ENCODE results near the gene MUC16. TPM values are rescaled to one million over a fixed set of nuclear protein-coding genes. Genes with fewer than 3 reads are reported as not detected.

Gene MUC16
- total RNA-seq, 2 experiments from 2014 or later = under 0.01 TPM; not detected in 1

GRCh38 chr19:9000933-9001332 is 9.3 kb downstream of the MUC16 start:
- POLR2A ChIA-PET = no interaction called here

GRCh38 chr19:8988204-8988603 is 22.0 kb downstream of the MUC16 start:
- no peak overlapping the region for H3K4me3 Mint-ChIP-seq
- H3K4me3 ChIP-seq (ENCODE audit: low read length) = no peak overlapping the region
- no peak for TF ChIP-seq CTCF (IDR thresholded peaks at IDR 0.05)
- H3K9me3 Mint-ChIP-seq = no peaks in the 10 kb centered on the region
- H3K27ac Mint-ChIP-seq = no peak overlapping the region
- no peaks in the 10 kb centered on the region for H3K9me3 ChIP-seq (ENCODE audit: control insufficient read depth in 1 of 2, insufficient read depth in 1 of 2, low read length in 2 of 2)
- intact Hi-C loops (cut with DNase I, micrococcal nuclease) = loop anchor here in 1 of 2 experiments (10.0 kb wide), 1 partner anchor 333 kb away; no protein-coding TSS in a partner anchor
- no peaks in the 10 kb centered on the region for H3K27me3 Mint-ChIP-seq
- CTCF ChIA-PET = no interaction called here
- H3K27me3 ChIP-seq (ENCODE audit: control insufficient read depth in 1 of 2, insufficient read depth in 2 of 2, low read length in 2 of 2) = no peaks in the 10 kb centered on the region
- no peaks in the 10 kb centered on the region for H3K4me1 Mint-ChIP-seq (ENCODE audit: low read depth)
- H3K36me3 Mint-ChIP-seq (ENCODE audit: low read depth) = no peaks in the 10 kb centered on the region
- no peak overlapping the region for H3K27ac ChIP-seq (ENCODE audit: low read depth in 1 of 2, low read length in 2 of 2)
- DNase-seq = peak in 5 of 14 experiments; percentile 6 to 45 (median 30)
- no peak for ATAC-seq (ENCODE audit: poor library complexity)
- POLR2A ChIA-PET = no interaction called here
- H3K36me3 ChIP-seq (ENCODE audit: insufficient read depth, low read length) = no peaks in the 10 kb centered on the region
- H3K4me1 ChIP-seq (ENCODE audit: insufficient read depth, low read length) = no peaks in the 10 kb centered on the region

More at GRCh38 chr19:9000933-9001332, 9.3 kb downstream of the MUC16 start:
- H3K27ac Mint-ChIP-seq = no peak overlapping the region
- Histone ChIP-seq H3K27ac (ENCODE audit: low read depth in 1 of 2, low read length in 2 of 2) (no peak overlapping the region), H3K27me3 (ENCODE audit: control insufficient read depth in 1 of 2, insufficient read depth in 2 of 2, low read length in 2 of 2) (peaks cover 5 to 9% of the 10 kb centered on the region in 2 experiments), H3K4me3 (ENCODE audit: low read length) (no peak overlapping the region), H3K9me3 (ENCODE audit: control insufficient read depth in 1 of 2, insufficient read depth in 1 of 2, low read length in 2 of 2) (peaks cover 0 to 6% of the 10 kb centered on the region in 2 experiments), H3K36me3 (ENCODE audit: insufficient read depth, low read length) (no peaks in the 10 kb centered on the region), H3K4me1 (ENCODE audit: insufficient read depth, low read length) (no peaks in the 10 kb centered on the region)
- H3K9me3 Mint-ChIP-seq = no peaks in the 10 kb centered on the region
- no peak for TF ChIP-seq CTCF (IDR thresholded peaks at IDR 0.05)
- ATAC-seq (ENCODE audit: poor library complexity) = no peak
- intact Hi-C loops (cut with DNase I, micrococcal nuclease) = no loop called here
- DNase-seq = no peak
- CTCF ChIA-PET = no interaction called here
- H3K27me3 Mint-ChIP-seq = peaks cover 40% of the 10 kb centered on the region
- no peaks in the 10 kb centered on the region for H3K4me1 Mint-ChIP-seq (ENCODE audit: low read depth)
- no peak overlapping the region for H3K4me3 Mint-ChIP-seq
- H3K36me3 Mint-ChIP-seq (ENCODE audit: low read depth) = no peaks in the 10 kb centered on the region

- H3K27ac ChIP-seq (ENCODE audit: low read depth in 1 of 2, low read length in 2 of 2) = no peak overlapping the region
- no peaks in the 10 kb centered on the region for H3K4me1 ChIP-seq (ENCODE audit: insufficient read depth, low read length)
- ATAC-seq (ENCODE audit: poor library complexity) = no peak
- no peak for TF ChIP-seq CTCF (IDR thresholded peaks at IDR 0.05)
- H3K27me3 ChIP-seq (ENCODE audit: control insufficient read depth in 1 of 2, insufficient read depth in 2 of 2, low read length in 2 of 2) = no peaks in the 10 kb centered on the region
- no peak overlapping the region for H3K27ac Mint-ChIP-seq
- no peaks in the 10 kb centered on the region for H3K36me3 Mint-ChIP-seq (ENCODE audit: low read depth)
- H3K4me3 ChIP-seq (ENCODE audit: low read length) = no peak overlapping the region
- DNase-seq = no peak
- ChIA-PET POLR2A (no interaction called here), CTCF (no interaction called here)
- H3K4me1 Mint-ChIP-seq (ENCODE audit: low read depth) = no peaks in the 10 kb centered on the region
- H3K4me3 Mint-ChIP-seq = no peak overlapping the region
- H3K9me3 Mint-ChIP-seq = no peaks in the 10 kb centered on the region
- H3K27me3 Mint-ChIP-seq = no peaks in the 10 kb centered on the region
- no peaks in the 10 kb centered on the region for H3K9me3 ChIP-seq (ENCODE audit: control insufficient read depth in 1 of 2, insufficient read depth in 1 of 2, low read length in 2 of 2)
- intact Hi-C loops (cut with DNase I, micrococcal nuclease) = loop anchor here in 1 of 2 experiments (10.0 kb wide), 1 partner anchor 331 kb away; no protein-coding TSS in a partner anchor
- no peaks in the 10 kb centered on the region for H3K36me3 ChIP-seq (ENCODE audit: insufficient read depth, low read length)
Measured at GRCh38 chr19:8986296-8986695, 23.9 kb downstream of the MUC16 start.

All from CD4-positive, alpha-beta T cell (primary cell).